GM21447 (cell line): ENCODE data around the gene BNC2.

Experiments used
- ATAC-seq: cut with Tn5 transposase; IDR thresholded peaks from one replicate; pipeline ENCODE4 v1.9.1; 2021; ENCODE audit not compliant: unreplicated experiment

BNC2 gene

GRCh38 chr9:16718952-16719351 is 151.5 kb downstream of the BNC2 start:
- ATAC-seq = no peak

DNA sequence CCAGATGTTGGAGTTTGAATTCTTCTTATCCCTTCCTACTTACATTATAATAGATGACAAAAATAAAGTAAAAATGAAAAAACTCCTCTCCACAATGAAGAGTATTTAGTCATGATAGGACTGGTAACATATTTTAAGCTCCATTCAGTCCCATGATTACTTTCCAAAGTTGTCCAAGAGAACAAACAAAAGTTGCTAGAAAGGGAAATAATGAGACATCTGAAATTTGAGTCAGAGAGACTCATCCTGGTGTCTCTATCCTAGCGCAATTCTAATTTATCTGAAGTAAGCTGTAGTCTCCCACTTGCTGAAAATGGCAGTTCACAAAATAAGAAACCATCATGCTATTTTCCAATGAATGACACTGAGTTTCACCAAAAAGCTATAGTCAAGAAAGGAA is 152.2 kb downstream of the BNC2 start:
- no peak for ATAC-seq

DNA sequence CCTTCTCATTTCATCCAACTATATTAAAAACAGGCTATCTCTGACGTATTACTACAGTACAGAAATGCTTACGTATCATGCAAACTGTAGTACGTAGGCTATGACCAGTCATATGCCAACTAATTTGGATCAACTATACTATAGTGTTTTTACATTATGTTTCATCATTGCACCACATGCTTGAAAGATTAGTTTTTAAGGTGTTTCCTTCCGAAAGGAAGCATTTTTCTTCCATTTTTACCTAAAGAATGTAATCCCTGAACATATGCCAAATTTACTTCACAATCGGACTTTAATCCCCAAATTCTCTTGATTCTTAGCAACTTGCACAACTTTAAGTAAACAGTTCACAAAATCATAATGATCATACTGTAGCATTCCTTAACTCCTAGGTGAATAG is 153.9 kb downstream of the BNC2 start:
- no peak for ATAC-seq

DNA sequence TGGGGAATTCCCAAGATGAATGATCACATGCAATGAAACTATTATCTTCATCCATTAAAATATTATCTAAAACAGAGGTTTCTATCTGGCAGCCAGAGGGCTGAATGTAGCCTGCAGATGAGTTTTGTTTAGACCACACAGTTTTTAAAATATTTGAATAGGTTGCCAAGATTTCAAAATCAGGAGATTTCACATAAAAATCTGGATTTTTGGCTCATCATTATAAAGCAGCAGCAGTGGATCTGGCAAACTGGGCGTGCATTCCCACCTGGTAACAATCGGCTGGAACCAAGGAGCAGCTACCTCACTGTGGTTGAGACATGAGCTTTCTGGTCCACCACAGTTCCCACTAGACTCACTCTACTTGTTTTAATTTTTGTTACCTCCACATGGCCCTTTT is 155.1 kb downstream of the BNC2 start:
- no peak for ATAC-seq

DNA sequence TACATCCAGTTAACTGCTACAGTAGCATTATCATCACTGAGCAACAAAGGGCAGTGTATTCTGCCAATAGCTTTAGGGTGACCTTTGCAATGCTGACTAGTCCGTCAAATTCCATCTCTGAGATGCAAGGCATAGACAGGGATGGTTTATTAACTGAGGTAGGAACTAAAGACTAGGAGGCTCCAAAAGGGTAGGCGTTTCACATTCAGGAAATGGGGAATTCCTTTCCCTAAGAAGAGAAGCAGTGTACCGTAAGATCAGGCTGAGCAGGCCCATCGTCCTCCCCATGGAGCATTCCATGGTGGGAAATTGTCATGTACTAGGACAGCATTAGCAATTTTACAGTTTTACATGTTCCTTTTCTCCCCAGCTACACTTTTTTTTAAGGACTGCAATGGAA is 157.7 kb downstream of the BNC2 start:
- no peak for ATAC-seq

DNA sequence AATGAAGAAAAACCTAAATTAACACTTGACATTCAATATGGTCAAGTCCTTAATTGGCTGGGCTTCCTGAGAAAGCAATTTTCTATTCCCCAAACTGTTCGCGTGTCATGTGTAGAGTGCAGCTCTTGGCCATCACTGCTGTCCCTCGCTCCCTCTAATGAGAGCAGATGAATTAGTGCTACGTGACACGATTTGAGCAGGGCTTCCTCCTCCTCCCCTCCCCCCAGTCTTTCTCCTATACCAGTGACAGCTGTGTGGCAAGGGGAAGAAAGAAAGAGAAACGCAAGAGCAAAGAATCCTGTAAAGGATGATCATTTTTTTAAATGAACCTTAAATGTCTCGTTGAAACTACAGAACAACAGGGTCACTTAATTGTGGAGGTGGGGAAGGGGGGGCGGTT is 159.6 kb downstream of the BNC2 start:
- ATAC-seq = no peak

- no peak for ATAC-seq
Measured at GRCh38 chr9:16709924-16710323, 160.5 kb downstream of the BNC2 start.

- no peak for ATAC-seq
Measured at GRCh38 chr9:16708656-16709435, 161.6 kb downstream of the BNC2 start.

GRCh38 chr9:16705111-16705604 is 165.3 kb downstream of the BNC2 start:
- ATAC-seq = no peak

DNA sequence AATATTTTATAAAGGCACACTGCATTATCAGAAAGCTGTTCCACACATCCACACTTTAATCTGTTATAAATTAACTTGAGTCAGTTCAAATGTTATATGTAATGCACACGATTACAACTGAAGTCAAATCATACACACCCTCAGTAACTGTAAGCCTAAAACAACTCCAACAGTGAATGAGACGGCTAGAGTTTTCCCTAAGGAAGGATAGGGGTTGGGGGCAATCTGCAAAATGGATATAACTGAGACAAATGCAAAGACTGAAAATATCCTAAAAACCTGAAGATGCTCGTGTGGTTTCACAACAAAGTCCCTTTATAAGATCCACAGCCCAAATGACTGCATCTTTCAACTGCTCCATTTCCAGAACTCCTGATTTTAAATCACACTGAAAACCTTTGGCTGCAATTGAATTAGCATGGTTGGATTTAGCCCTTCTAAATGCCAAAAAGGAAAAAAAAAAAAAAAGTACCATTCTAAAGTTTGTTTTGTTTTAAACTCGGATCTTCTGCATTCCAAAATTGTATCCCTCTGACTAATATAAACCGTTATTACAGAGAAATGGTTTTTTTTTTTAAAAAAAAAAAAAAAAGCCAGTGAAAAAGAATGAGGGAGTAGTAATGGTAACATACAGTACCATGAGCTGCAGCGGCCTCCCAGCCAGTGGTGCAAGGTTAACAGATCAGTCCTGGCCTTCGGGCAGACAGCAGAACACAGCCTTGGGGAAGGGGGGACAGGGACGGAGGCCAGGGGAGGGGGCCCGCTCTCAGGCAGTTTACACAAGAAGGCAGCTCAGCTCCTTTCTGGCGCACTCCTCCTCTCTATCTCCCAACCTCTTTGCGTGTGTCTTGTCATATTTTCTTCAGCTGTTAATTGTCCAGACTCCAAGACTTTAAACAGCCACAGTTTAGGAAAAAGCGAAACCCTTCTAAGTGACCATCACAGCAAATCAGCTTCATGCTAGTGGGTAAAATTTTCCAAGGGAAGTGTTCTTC is 166.1 kb downstream of the BNC2 start:
- ATAC-seq = no peak

- ATAC-seq = no peak
Measured at GRCh38 chr9:16701347-16701746, 169.1 kb downstream of the BNC2 start.

GRCh38 chr9:16693616-16694015 is 176.9 kb downstream of the BNC2 start:
- no peak for ATAC-seq

- no peak for ATAC-seq
Measured at GRCh38 chr9:16690628-16691027, 179.8 kb downstream of the BNC2 start.

- ATAC-seq = no peak
Measured at GRCh38 chr9:16690205-16690604, 180.3 kb downstream of the BNC2 start.

- ATAC-seq = no peak
Measured at GRCh38 chr9:16689351-16689938, 181.0 kb downstream of the BNC2 start.

GRCh38 chr9:16688814-16689213 is 181.7 kb downstream of the BNC2 start:
- ATAC-seq = no peak

DNA sequence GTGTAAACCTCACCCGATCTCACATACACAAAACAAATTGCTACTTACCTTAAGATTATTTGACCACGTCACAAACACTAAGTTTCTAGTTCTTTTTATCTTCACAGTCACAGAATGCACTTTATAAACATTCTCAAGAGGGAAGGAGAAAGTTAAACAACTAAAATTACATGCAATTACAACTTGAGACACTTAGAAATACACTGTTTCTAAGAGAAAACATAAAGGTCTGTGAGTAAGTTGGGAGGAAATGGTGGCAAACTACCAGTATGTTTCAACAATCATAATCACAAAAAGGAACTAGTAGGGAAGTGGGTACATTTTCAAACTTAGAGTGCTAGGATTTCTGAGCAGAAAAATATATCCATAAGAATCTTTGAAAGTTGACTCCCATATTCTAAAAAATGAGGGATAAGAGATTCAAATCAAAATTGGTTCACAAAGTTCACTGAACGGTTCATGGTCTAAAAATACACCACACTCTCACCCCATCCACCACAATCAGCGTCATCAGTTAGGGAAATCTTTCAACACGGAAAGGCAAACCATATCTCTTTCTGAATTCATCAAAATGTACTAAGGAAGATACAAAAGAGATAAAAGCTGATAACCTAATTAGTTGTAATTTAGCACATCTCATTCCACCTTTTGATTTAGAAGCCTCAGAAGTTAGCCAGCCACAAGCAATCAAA is 182.6 kb downstream of the BNC2 start:
- no peak for ATAC-seq

- no peak for ATAC-seq
Measured at GRCh38 chr9:16683326-16683725, 187.1 kb downstream of the BNC2 start.

DNA sequence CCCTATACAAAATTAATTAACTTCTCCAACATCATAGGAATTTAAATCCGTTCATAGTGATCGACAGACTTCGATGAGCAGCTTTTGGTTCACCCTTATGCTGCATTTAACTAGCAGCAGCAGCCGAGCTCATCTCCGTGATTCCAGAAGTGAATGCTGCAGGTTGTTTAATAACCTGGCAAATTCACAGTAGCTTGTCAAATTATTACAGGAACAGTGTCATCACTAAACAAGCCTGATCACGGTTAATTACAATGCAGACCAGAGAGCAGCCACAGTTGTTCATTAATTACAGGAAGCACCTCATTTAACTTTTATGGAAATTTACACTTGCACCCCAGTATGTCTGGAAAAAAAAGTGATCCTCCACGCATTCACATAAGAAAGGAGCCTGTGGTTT is 188.2 kb downstream of the BNC2 start:
- no peak for ATAC-seq

DNA sequence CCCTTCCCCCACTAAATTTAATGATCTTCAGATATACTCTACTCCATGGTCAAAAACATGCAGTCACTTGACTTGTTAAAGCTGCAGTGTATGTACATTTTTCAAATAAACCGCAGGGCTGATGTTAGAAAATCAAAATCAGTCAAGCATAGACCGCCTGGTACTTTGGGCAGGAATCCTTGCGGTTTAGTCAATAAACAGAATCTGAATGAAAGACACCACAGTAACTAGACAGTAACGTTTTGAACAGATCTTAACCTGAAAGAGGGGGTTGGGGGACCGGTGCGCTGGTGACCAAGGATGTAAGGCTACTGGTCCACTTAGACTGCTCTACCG is 188.8 kb downstream of the BNC2 start:
- no peak for ATAC-seq
